Fibroblast of lung (primary cell): ENCODE measurements around the gene OPN4.

Source experiments
- CTCF ChIP-seq, 2 donors: IDR thresholded peaks in 1 of 2; conservative IDR thresholded peaks in 1 of 2; 1 replicate in 1 of 2; 2 replicates in 1 of 2; pipeline ENCODE4 v1.5.1; 2011 to 2012; ENCODE audit warnings: low read length in 2 of 2, control low read depth in 1 of 2, inconsistent platforms in 1 of 2, low read depth in 1 of 2, mild to moderate bottlenecking in 1 of 2
- EZH2 ChIP-seq: IDR thresholded peaks from 2 replicates; pipeline ENCODE4 v1.5.1; 2012; ENCODE audit warnings: low read length, control low read depth, mild to moderate bottlenecking; ENCODE audit errors: missing control alignments

GRCh38 chr10:86673827-86674581, 19.7 kb downstream of the OPN4 start:
- TF ChIP-seq CTCF (conservative IDR thresholded peaks at IDR 0.05 in 1 of 2, IDR thresholded peaks at IDR 0.05 in 1 of 2; ENCODE audit: low read depth in 1 of 2, low read length in 2 of 2) (no peak), EZH2 (no peak)
